ENCODE data around the gene MTHFSD.

Gene MTHFSD

DNA sequence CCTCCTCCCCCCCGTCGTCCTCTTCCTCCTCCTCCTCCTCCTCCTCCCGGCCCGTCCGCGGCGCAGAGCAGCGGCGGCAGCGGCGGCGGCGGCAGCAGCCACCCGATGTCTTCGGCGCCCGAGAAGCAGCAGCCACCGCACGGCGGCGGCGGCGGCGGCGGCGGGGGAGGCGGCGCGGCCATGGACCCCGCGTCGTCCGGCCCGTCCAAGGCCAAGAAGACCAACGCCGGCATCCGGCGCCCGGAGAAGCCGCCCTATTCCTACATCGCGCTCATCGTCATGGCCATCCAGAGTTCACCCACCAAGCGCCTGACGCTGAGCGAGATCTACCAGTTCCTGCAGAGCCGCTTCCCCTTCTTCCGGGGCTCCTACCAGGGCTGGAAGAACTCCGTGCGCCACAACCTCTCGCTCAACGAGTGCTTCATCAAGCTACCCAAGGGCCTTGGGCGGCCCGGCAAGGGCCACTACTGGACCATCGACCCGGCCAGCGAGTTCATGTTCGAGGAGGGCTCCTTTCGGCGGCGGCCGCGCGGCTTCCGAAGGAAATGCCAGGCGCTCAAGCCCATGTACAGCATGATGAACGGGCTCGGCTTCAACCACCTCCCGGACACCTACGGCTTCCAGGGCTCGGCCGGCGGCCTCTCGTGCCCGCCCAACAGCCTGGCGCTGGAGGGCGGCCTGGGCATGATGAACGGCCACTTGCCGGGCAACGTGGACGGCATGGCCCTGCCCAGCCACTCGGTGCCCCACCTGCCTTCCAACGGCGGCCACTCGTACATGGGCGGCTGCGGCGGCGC lies 44.4 kb downstream of the MTHFSD start, which contains the start of gene FOXF1:
Gene FOXF1, plus strand, starts transcription at position 63 of the 797 bp plus-strand sequence. Its CDS starts 43 bp downstream, at position 106.
- DNase-seq, result peak; percentile 79

DNA sequence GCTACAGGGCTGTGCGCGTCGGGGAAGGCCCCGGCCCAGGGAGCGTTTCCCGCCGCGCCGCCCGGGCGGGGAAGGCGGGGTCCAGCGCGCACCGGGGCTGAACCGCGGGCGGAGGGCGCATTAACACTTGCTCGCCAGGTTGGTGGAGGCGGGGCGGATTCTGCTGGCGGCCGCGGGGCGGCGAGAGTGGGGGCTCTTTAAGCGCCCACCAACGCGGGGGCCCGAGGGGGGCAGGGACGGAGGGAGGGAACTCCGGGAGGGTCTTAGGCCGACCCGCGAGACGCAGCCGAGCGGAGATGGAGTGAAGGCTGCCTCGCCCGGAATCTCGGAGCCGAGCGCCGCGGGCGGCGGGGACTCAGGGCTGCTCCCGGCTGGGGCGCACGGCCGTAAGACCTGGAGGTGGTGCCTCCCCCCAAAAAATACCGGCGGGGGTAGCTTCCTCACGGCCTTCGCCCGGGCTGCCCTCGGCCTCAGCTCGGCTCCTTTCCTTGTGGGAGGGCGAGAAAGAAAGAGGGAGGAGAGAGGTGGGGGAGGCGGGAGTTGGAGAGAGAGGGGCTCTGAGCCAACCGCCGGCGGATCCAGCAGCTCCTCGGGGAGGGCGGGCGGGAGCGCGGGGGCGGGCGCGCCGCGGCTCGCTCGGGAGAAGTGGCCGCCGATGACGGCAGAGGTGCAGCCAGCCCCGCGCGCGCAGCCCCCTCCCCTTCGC lies 45.1 kb downstream of the MTHFSD start:
- peak; percentile 66 for DNase-seq

DNA sequence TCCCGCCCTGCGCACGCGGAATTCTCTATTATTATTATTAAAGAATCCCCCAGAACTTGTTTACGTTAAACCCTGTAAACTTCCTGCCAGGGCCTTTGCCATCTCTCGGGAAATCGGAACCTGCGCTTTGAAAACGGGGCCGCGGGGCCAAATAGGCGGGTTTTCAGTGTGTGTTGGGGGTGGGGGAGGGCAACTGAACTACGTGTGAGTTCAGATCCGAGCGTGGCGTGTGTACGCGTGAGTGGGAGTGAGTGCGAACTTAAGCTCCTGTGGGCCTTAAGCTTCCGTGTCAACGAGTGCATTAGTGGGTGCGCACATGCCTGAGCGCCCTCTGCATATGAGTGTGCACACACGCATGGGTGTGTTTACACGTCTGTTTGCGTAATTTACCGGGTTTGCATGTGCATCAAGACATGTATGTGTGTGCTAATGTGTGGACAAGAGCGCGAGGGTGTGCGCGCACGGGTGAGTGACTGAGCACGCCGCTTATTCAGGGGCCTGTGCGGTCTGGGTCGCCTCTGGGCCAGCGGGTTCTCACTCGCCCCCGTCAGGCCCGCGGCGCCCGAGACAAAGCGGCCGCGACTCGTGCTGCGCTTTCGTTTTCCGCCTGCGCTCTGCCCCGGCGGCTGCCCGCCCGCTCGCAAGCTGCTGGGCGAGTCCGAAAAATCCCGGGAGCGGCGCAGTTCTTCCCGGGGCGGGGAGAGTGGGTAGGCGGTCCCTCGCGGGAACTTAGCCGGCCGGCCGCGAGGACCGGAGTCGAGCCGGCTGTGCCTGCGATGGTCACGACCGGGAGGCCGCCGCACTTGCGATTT lies 45.9 kb downstream of the MTHFSD start:
- peak; percentile 85 for DNase-seq

DNA sequence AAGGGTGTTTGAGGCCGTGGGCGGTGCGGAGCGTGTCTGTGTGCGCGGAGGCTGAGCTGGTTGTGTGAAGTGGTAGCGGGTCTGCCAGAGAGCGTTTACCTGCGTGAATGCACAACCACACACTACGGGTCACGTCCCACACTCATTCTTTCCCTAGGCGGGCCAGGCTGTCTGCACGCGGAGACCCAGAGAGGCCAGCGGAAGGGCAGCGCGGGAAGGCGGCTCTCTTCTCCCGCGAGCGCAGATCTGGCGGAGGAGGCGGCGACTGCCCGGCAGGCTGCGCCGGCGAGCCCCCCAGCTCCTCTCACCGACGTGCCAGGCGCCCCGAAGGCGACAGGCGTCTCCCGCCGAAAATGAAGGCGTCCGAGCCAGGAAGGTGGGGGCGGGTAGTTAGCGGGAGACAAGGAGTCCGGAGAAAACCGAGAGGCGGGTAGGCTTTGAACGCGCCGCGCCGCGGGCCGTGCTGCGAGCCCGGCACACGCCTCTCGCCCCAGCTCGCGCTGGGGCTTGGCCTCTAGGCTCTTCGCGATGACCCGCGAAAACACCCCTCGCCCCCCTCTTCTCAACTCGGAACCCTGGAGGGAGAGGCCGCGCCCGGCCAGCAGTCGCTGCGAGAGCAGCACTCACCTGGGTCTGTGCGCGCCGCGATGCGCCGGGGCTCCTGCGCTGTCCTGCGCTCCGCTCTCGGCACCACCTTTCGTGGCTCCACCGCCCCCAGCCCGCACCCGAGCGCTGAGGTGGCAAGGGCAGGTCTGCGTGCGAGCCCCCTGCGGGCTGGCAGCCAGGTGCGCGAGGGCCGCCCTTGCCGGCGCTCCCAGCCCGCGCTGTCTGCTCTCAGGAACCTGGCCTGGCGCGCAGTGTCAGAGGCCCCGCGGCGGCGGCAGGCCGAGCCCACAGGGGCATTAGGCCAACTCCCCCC lies 46.7 kb downstream of the MTHFSD start:
- peak; percentile 71 for DNase-seq

DNA sequence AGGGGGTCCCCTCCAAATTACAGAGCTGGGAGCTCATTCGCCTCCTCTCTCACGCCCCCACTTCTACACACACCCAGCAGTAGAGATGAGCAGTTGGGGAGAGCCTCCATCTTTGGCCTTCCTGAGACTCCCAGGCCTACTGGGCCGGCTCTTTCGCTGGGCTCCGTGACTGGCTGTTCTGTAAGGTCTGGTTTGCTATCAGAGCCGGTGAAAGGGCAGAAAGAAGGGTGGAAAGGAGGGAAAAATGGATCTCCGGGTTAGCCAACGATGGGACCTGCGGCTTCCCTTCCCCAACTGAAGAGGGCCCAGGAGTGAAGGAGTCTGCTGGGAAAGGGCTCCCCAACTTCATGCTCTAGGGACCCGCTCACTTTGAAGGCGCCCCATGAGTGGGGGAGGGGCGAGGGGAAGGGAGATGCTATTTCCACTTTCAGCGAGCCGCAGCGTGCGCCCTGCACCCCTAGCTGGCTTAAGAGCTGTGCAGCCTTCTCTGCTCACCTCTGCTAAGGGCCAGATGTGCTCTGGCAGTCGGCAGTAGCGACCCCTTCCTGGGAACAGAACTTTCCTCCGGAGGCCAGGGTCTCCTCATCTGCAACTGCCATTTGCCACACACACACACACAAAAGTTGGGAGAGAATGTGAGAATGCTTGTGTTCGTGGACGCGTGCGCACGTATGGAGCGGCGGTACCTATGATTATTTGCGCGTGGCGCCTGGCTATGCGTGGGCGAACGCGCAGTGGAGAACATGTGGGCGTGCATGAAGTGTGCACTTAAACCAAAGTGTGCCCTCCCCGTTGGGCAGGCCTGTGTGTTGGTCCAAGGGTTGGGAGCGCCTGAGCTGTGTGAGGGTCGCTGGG lies 47.6 kb downstream of the MTHFSD start:
- DNase-seq, result peak; percentile 33

DNA sequence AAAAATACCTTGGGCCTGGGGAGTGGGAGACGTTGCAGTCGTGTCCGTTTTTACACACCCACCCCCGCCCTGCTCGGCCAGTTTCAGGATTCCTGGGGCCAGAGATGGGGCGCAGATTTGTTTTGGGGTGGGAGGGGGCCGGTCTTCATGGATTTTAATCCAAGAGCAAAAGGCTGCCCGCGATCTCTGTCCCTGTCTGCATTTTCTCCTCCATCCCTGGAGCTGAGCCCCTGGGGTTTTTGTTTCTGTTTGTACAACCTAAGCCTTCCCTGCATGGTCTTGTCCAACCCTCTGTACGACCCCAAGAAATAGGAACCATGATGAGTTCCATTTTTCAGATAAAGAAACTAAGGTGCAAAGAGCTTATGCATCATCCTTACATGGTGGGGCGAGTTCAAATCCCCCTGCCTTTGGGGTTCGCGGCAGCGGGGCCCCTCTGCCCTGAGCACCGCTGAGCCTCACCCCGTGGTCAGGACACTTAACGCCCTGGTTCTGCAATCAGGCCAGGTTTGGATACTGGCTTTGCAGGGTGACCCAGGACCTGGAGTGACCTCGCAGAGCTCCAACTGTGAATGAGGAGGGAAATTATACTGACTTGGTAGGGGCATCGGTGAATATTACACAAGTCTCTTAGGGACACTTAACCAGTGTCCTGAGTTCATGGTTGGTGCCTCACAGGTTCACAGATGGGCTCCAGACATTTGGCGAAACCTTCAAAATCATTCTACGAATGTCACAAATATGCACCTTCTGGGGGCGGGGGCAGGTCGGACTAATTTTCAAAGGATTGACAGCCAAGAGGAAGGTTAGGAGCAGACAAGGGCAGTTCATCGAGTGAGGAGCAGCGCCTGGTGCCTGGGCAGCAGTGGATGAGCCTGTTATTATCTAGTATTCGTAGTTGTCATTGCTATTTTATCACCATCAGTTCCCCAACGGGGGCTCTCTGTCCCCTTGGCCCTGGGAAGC lies 48.9 kb downstream of the MTHFSD start:
- DNase-seq, result peak; percentile 42

DNA sequence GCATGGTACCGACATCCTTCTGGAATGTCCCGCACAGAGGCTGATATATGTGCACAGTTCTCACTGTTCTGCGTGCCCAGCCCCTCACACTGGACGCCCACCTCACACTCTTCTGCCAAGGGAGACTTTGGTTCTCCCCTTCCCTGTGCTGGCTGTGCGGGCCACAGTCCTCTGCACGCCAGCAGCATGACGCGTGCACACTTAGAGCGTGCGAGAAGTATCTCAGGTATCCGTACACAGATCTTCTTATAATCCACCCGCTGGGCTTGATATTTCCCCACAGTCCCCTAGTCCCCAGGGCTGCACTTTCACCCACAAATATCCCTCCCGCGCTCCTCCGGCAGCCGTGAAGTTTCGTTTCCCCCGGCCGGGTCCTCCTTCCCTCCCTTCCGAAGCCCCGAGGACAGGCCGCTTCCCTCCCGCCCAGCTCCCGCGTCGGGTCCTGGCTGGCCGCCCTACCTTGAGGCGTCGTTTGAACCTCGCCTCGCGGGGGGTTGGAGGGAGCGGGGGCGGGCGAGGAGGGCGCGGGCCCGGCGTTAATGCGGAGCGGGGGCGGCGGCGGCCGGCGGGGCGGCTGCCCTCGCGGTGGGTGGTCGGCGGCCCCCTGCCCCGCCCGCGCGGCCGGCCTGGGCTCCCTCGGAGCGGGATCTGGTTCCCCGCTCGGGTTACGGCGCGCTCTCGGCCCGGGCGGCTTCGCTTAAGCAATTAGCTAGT lies 49.7 kb downstream of the MTHFSD start:
- peak; percentile 63 for DNase-seq

DNA sequence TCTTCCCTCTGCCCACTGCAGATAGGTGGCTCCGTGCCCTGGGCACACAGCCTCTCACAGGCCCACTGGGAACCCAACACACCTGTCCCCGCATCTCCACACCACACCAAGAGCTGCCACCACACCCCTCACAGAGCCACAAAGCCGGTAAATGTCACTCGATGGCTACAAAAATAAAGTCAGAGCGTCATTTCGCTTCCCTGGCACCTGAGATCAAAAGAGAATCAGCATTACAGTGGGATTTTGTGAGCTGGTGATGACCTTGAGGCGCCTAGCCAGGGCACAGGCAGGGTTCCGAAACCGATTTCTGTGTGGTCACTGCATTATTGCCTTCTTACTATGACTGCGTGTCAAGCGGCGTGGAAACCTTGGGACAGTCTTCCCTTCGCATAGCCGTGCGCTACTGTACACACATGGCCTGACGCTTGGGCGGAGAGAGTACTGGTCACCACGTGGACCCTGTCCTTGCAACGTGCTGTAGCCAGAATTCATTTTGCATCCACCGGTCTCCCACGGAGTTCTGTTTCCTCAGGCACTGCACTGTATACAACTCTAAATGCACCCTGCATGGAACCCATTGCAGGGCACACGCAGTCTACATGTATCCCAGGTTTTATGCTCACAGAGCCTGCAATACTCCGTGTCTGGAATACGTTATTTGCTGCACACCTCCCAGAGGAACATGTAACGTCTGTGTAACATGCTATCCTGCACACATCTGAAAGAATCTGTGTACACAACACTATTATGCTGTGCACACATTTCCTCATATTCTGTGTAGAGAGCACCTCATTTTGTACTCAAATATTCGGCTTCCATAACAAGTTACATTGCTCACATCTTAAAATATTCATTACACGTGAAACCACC lies 50.5 kb downstream of the MTHFSD start:
- peak; percentile 59 for DNase-seq

DNA sequence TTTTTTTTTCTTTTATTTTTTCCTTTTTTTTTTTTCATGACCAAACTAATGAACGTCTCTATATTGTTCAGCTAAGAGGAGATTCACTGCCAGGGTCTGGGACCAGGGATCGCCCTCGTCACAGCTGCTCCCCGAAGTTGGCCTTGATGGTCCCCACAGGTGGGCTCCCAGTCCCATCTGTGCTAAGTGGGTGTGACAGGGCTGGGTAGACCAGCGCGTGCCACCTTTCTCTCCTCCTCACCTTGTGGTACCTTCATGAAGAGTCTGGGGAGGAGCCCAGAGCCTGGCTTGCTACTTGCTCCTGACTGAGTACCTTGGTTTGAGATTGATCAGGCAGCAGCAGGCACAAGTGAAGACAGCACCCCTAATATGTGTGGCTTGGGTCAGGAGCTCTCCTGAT lies 51.2 kb downstream of the MTHFSD start:
- DNase-seq, result no peak

DNA sequence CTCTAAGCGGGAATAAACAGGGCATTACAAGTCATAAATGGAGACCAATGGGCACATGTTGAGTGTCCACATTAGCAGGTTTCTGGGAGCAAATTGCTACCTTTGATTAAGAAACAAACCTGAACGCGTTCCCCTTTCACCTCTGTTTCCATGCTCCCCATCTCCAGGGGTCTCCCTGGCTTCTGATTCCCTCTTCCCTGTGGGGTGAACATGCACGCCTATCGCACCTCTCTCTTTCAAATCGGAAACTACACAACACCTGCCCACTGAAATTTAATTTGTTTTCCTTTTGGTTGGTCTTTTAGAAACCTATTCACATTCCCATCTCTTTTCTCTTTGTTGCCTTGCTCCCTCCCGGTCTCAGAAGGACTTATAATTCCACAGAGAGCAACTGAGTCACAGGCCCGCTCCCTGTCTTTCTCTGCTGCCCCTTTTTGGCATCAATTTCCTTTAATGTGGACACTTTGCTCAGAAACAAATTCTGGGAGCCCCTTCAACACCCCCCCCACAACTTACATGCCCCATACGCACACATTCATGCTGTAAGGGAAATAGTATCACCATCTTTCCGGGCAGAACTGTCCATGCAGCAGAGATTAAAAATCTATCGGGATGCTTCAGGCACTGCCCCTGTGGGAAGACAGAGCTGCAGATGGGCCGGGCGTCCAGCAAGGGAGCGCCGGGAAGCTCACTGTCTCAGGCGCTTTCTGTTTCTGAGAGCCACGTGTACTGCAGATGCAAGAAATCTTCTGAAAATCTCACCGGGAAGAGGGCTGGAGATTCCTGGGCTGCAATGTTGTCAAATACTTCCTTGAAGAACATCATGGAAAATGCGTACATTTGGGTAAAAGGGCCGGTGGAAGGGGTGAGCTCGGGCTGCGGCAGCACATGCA lies 51.9 kb downstream of the MTHFSD start:
- peak; percentile 58 for DNase-seq

DNA sequence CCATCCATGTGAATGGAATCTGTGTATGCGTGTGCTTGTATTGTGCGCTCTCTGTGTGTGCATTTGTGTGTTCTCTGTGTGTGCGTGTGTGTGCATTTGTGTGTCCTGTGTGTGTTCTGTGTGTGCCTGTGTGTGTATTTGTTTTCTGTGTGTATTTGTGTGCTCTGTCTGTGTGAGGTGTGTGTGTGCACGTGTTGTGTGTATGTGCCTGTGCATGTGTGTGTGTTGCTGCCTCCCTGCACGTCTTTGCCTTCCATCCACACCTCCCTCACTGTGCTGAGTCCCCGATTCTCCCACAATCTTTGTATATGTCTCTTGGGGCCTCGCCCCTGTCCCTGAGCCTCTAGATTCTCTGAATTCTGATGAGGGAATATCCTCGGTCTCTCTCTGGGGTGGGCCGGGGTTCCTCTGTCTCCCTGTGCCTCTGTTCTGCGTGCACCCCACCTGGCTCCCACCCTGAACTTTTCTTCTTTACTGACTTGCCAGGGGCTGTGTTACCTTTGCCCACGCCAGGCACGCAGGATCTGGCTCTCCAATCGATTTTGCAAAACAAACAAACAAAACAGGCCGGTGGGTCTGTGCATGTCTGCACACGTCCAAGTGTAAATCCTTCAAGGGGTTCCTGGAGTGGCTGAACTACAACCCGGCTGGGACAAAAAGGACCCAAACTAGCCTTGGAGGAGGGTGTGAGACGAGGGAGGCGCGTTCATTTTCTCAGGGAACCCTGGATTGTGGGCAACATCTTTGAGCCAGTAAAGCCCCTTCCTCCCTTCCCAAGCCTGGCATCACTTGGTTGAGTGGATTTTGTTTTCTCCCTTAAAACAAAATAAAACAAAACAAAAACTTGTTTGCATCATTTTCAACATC lies 52.8 kb downstream of the MTHFSD start:
- DNase-seq, result peak; percentile 47

DNA sequence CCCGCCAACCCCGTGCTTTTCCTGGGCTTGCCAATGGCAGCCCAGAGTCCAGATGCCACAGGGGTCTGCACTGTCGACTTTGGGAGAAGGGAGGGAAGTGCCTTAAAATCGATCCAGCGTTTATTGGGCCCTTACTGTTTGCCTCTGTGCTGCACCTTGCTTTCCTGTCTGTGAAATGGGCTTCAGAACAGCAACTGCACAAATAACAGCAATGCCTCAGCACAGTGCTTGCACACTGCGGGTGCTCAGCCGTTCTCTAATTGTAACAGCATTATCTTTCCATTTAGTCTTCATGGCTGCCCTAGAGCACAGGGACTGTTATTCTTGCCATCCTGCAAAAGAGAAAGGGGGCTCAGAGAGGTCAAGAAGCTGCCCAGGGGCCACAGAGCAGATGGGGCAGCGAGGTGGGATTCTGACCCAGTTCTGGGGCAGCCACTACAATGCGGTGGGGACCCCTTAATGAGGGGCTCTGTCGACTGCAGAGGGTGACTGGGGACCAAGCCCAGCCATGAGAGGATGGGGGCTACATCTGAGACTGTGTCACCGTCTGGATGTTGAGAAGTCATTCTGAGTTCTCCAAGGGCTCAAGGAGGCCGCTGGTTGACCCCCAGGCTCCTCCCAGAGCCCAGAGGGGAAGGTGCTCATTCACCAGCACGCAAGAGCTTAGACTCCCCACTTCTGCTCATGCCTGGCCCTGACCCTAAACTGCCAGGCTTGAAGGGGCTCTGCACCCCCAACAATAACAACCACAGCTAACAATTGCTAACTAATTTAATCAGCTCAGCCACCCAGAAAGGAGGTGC lies 54.1 kb downstream of the MTHFSD start:
- DNase-seq, result peak; percentile 30

DNA sequence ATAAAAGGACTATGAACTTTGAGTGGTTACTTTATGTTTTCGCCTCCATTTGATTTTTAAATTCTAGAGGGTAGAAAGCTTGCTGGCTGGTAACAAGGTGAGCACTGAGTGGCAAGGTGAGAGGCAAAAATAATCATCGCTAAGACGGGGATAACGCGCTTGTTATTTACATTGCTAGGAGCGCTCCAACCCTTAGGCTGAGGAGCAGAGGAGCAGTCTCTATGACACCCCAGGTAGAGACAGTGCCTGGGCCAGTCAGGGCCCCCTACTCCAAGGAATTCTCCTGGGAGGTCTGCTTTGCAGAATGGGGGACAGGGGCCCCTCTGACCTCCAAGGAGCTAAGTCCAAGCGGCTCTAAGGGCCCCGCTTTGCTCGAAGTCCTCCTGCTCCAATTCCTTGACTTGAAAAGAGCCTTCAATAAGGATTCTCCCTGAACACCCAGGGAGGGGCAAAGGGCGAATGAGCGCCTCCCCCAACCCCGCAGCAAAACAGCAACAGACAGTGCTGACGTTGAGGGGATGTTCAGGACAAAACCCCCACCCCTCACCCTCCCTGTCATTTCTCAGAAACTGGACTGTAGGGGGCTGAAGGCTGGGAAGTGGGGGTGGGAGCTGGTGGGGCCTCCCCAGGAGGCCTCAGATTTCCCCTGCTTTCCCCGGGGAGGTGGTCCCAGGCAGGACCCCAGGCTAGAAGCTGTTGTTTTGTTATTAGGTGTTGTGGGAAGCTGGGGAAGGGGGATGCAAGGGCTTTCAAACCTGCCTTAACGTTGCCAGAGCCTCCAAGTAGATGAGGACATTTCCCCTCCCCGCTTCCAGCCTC lies 54.9 kb downstream of the MTHFSD start:
- DNase-seq, result peak; percentile 47

DNA sequence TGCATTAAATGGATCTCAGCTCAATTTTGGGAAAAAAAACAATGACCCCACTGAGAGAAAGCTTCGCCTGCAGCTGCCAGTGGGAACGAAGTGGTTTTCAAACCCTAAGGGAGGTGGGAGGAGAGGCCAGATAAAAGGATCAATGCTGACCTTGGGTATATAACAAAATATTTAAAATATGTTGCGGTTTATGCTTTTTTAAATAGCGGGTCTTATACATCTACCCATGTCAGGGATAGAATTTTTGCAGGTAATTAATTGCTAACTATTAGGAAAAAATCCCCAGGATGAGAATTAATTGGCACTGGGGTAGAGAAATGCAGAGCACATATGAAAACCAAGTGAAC lies 55.6 kb downstream of the MTHFSD start:
- DNase-seq, result no peak

Data from retina (tissue), 1 donor.